ENCODE measurements around the gene TAS2R3.

The TAS2R3 gene

GRCh38 chr7:141785706-141786552, 22.0 kb downstream of the TAS2R3 start:
- peak; percentile 83 for DNase-seq (ENCODE audit: low spot score)

DNA sequence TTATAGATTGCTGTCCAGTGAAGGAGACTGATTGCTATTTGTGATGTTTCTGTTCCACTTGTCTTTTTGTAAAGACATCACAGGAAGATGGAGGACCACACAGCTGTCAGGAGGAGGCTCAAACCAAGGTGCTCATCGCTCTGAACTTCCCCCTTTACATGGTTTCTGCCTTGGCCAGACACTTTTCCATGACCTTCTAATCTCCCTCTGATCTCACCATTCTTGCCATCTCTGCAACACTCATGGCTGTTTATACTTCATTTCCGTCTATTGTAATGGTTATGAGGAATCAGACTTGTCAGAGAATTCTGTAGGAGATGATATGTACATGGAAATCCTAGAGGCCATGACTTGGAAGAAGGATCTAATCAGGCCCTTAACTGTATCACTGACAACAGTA, 24.4 kb downstream of the TAS2R3 start:
- no peak for DNase-seq (ENCODE audit: low spot score)

DNA sequence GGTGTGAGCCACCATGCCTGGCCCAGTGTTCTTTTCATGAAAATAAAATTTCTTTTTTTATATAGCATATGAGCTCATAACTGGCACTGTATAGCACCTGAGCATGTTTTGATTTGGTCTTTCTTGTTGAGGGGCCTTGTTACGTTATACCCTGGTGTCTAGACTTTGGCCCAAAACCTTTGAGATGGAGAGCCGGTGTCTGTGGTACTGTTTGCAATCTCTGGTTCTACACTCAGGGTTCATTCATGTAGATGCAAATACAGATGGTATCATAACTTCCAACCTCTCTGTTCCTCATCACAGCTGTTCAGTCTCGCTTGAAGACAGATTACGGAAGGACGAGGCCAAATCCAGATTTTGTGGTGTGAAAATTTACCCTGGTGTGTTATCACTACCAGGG, 26.0 kb downstream of the TAS2R3 start, which contains the start of gene TAS2R5:
Gene TAS2R5 (plus strand): TSS at position 301 of the 400 bp plus-strand sequence. CDS start 145 bp downstream, outside the sequence.
- DNase-seq (ENCODE audit: low spot score) = no peak

- DNase-seq (ENCODE audit: low spot score) = no peak
These were observed 28.6 kb downstream of the TAS2R3 start for GRCh38 chr7:141792526-141792925.

All from Ammon's horn (tissue), 1 donor.